Body of pancreas (tissue), 4 donors: Measurements from ENCODE around the gene AGPAT1. TPM values are rescaled to one million over a fixed set of nuclear protein-coding genes. Genes with fewer than 3 reads are reported as not detected.
"Not testable (repeated sequence)": the region's sequence is repeated elsewhere in the genome, so short reads cannot be mapped to it uniquely, and the experiment has no call there.

Experiments
- ATAC-seq: fragments of 150-250 bp; one replicate; pipeline ENCODE4 v1.9.1; 2016
- DNase-seq, 4 donors: peaks; one replicate each; pipeline ENCODE4 v3.0.0-alpha.2; 2019
- H3K27ac ChIP-seq, 4 donors: fragments of 200-600 bp; sonication (generic); 1 replicate in 3 of 4; 2 replicates in 1 of 4; pipeline versions ENCODE4 v1.5.1 to v1.6.1; 2016 to 2019; ENCODE audit warnings: mild to moderate bottlenecking in 1 of 4, mixed read lengths in 1 of 4, moderate library complexity in 1 of 4
- H3K27me3 ChIP-seq, 2 donors: fragments of 200-600 bp; sonication (generic); one replicate each; pipeline ENCODE4 v1.6.0; 2016; ENCODE audit warnings: mild to moderate bottlenecking in 1 of 2
- H3K36me3 ChIP-seq, 2 donors: fragments of 200-600 bp; sonication (generic); replicated peaks in 1 of 2; 2 replicates each; pipeline ENCODE4 v1.5.1; 2016; ENCODE audit warnings: low read depth in 2 of 2; ENCODE audit not compliant: insufficient read depth in 1 of 2
- H3K4me1 ChIP-seq: fragments of 200-600 bp; sonication (generic); one replicate; pipeline ENCODE4 v1.6.0; 2016
- H3K4me3 ChIP-seq, 2 donors: fragments of 200-600 bp; sonication (generic); 1 replicate in 1 of 2; 2 replicates in 1 of 2; pipeline ENCODE4 v1.5.1; 2016 to 2019
- H3K9me3 ChIP-seq, 3 donors: fragments of 200-600 bp; sonication (generic); 1 replicate in 2 of 3; 2 replicates in 1 of 3; pipeline ENCODE4 v1.5.1; 2016
- CTCF ChIP-seq, 7 experiments: fragments of 450-650 bp in 4 of 7; fragments of 200-600 bp in 3 of 7; sonication (generic) in 3 of 7; IDR thresholded peaks; one replicate each; pipeline ENCODE4 v1.5.1; 2016 to 2019; ENCODE audit warnings: antibody characterized with exemption in 7 of 7
- POLR2A ChIP-seq, 3 donors: fragments of 450-650 bp; IDR thresholded peaks; one replicate each; pipeline ENCODE4 v1.6.1; 2016; ENCODE audit warnings: antibody characterized with exemption in 3 of 3, mild to moderate bottlenecking in 2 of 3
- WGBS, 2 donors: methylation state at CpG; one replicate each; pipeline ENCODE4 v1.1.5; 2017; 5-methylcytosine and 5-hydroxymethylcytosine counted together
- intact Hi-C: fragments of 100-400 bp; cut with DNase I; formaldehyde crosslinking; loops from one replicate; pipeline ENCODE4 v1.15.1; 2023
- total RNA-seq, 2 donors: library from RNA; depleted of rRNA; stranded (reverse); fragments of >200 nt; gene quantifications; one replicate each; pipeline ENCODE4 v1.1.0, GENCODE V29; 2016

Gene AGPAT1
- total RNA-seq, 2 donors from 2014 or later, result 13.2 to 16.1 TPM

DNA sequence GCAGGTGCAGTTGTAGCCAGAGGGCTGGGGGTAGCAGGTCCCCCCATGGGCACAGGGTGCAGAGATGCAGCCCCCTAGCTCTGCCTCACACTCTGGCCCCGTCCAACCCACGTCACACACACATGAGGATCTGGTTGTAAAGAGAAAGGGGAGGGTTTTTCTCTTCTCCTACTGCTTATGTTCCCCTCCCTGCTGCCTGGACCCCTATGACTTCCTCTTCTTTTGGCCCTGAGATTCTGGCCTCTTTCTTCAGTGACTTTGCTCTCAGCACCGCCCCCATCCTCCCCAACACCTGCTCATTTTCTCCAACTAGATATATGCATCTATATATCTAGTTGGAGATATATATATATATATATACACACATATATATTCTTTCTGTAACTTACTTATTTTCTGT lies 38.2 kb upstream of the AGPAT1 start:
- Histone ChIP-seq H3K27ac (no peak overlapping the region), H3K9me3 (no peaks in the 10 kb centered on the region), H3K4me3 (no peak overlapping the region), H3K27me3 (no peaks in the 10 kb centered on the region), H3K4me1 (no peaks in the 10 kb centered on the region), H3K36me3 (no peaks in the 10 kb centered on the region)
- ATAC-seq (no peak), DNase-seq (no peak)
- intact Hi-C loops, result no loop called here
- WGBS, 2 donors, result 66 to 67% methylated on average over 3 of the region's 3 CpGs
- TF ChIP-seq POLR2A (IDR thresholded peaks at IDR 0.05), result no peak
- TF ChIP-seq CTCF (IDR thresholded peaks at IDR 0.05), result no peak

DNA sequence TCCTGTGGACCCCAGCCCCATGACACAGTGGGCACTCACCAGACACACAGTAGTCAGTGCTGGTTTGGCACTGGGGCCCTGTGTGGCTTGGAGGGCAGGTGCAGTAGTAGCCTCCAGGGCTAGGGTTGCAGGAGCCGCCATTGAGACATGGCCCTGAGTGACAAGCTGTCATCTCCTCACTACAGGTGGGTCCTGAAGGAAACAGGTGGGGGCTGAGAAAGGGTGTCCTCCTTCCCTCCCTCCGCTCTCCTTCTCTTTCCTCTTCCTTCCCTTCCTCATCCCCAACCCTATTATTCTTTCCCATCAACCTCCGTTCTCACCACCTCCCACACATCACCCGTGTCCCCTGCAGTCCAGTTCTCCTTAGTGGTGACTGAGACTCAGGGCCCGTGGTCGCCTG lies 37.8 kb upstream of the AGPAT1 start:
- intact Hi-C loops, result no loop called here
- no peak for TF ChIP-seq CTCF (IDR thresholded peaks at IDR 0.05)
- no peak for TF ChIP-seq POLR2A (IDR thresholded peaks at IDR 0.05)
- Histone ChIP-seq H3K4me1 (no peaks in the 10 kb centered on the region), H3K36me3 (no peaks in the 10 kb centered on the region), H3K27ac (no peak overlapping the region), H3K4me3 (no peak overlapping the region), H3K9me3 (no peaks in the 10 kb centered on the region), H3K27me3 (no peaks in the 10 kb centered on the region)
- WGBS, 2 donors, result 78 to 80% methylated on average over 6 of the region's 6 CpGs
- ATAC-seq (no peak), DNase-seq (no peak)

- TF ChIP-seq CTCF (IDR thresholded peaks at IDR 0.05) (no peak), POLR2A (IDR thresholded peaks at IDR 0.05) (no peak)
- ATAC-seq (no peak), DNase-seq (no peak)
- 73 to 78% methylated on average over 7 to 12 of the region's 12 CpGs for WGBS, 2 donors
- intact Hi-C loops, result no loop called here
- H3K36me3 ChIP-seq, result no peaks in the 10 kb centered on the region
- no peak overlapping the region for H3K27ac ChIP-seq
- H3K9me3 ChIP-seq, result no peaks in the 10 kb centered on the region
- no peaks in the 10 kb centered on the region for H3K27me3 ChIP-seq
- no peak overlapping the region for H3K4me3 ChIP-seq
- H3K4me1 ChIP-seq, result no peaks in the 10 kb centered on the region
These were observed 36.3 kb upstream of the AGPAT1 start for GRCh38 chr6:32212076-32212760.

DNA sequence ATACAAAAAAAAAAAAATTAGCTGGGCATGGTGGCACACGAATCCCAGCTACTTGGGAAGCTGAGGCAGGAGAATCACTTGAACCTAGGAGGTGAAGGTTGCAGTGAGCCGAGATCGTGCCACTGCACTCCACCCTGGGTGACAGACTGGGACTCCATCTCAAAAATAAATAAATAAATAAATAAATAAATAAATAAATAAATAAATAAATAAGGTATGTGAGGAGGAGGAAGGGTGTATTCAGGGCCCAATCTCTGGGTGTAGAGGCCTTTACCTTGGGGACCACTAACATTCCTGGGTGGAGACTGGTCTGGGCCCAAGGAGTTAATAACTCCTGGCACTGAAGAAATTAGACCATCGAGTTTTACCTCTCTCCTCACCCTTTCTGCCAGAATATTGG lies 35.5 kb upstream of the AGPAT1 start:
- H3K4me3 ChIP-seq, H3K9me3 ChIP-seq, H3K36me3 ChIP-seq, H3K27ac ChIP-seq, H3K27me3 ChIP-seq, H3K4me1 ChIP-seq, intact Hi-C loops, ATAC-seq, DNase-seq: not testable (repeated sequence)
- WGBS, 2 donors, result 83 to 85% methylated on average over 4 of the region's 4 CpGs

DNA sequence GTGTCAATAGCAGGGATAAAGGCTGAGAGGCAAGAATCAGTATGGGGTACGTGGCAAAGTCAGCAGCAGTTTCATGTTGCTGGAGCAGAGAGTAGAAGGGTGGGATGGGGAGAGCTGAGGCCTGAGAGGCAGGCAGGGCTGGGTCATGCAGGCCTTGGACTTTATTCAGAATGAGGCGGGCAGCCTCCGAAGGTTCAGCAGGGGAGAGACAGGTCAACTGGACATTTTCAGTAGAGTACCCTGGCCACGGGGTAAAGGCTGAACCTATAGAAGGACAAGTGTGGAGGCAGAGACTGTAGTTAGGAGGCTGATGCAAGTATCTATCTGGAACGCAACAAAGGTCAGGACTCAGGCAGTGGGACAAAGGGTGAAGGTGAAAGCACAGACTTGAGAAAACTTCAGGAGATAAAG lies 34.3 kb upstream of the AGPAT1 start:
- 70 to 77% methylated on average over 5 of the region's 5 CpGs for WGBS, 2 donors
- ATAC-seq, result no peak
- Histone ChIP-seq H3K9me3 (no peaks in the 10 kb centered on the region), H3K4me1 (no peaks in the 10 kb centered on the region), H3K36me3 (no peaks in the 10 kb centered on the region), H3K27ac (no peak overlapping the region), H3K4me3 (no peak overlapping the region), H3K27me3 (no peaks in the 10 kb centered on the region)
- TF ChIP-seq POLR2A (IDR thresholded peaks at IDR 0.05) (no peak), CTCF (IDR thresholded peaks at IDR 0.05) (no peak)
- intact Hi-C loops, result no loop called here
- no peak for DNase-seq
